ENCODE data around the gene ROBO1. TPM values are rescaled to one million over a fixed set of nuclear protein-coding genes. Genes with fewer than 3 reads are reported as not detected.

ROBO1 gene
- total RNA-seq, 1 experiment from 2014 or later, result 51.2 TPM

DNA sequence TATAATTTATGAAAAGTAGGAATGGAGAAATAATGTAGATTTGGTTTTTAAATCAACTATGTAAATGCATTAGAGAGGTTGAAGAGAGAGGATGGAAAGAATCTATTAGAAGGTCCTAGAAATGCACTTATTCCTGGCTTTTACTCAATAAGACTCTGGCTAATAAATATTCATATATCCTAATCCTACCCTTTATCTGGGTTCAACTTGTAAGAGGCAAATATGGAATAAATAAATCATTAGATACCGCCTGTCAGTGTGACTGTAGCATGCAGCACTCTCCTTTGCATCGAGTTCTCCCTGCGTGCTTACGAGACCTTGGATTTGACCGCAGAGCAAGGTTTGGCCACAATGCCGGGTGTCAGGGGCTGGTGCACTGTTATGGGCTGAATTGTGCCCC lies 1156.5 kb downstream of the ROBO1 start:
- in situ Hi-C loops (cut with HindIII; ENCODE audit: low pct_unique_long_range_greater_than_20kb, low sequenced_read_pairs), result no loop called here
- no peak for DNase-seq (ENCODE audit: low read depth, low spot score)

DNA sequence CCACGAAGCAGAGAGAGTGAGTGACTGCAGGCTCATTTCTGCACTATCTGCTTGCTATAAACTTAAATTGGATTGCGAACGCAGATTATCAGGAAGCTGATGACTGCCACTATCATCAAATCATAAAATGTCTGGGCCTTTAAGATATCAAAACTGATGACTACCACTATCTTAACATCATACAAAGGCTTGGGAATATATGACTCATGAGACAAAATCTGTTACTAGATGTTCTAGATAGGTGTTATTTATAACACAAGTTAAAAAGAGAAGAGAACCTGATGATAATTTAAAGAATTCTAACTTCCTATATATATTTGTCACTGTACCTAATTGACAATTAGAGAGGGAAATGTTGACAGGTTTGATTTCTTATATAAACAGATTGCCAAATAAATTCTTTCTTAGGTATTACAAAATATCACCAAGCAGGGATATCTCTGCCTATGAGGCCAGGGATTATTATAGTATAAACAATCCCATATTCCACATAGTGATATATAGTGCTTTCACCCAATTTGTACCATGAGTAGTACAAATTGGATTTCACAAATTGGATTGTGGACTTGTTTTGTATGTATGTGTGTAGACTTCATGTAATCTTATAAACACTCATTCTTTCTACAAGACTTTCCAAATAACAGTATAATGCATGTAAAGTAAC lies 1157.2 kb downstream of the ROBO1 start:
- DNase-seq (ENCODE audit: low read depth, low spot score), result no peak
- in situ Hi-C loops (cut with HindIII; ENCODE audit: low pct_unique_long_range_greater_than_20kb, low sequenced_read_pairs), result no loop called here

DNA sequence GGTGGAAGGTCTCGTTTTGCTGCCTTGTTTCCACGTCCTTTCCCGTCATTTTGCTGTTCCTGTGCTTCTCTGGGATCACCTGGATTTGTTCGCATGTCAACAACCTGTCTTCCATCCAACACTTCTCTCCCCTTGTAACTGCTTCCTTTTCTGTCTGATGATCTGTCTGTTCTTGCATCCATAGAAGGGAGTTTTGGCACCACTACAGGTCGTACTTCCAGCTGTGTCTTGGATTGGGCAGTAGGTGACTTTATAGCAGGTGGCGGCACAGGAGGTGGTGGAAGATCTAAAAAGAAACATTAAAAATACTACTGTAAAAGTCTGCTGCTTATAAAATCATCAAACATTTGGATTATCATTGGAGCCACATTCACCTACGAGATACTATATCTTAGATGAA lies 1161.0 kb downstream of the ROBO1 start:
- DNase-seq (ENCODE audit: low read depth, low spot score), result no peak
- in situ Hi-C loops (cut with HindIII; ENCODE audit: low pct_unique_long_range_greater_than_20kb, low sequenced_read_pairs), result no loop called here

DNA sequence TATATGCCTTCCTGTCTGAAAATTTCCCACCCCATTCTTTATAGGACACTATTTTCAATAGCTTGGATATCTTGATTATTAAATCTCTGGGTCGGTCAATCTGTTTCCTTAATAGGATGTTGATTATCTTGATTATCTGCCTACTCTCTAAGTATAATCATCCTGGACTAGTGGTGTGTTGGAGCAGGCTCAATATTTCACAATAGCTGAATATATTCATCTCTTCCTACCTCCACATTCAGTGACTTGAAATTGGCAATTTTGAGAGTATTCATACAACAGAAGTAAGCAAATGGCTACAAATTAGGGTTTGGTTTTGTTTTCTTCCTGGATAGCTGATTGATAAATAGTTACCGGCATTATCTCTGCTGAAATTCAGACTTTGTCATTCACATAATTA lies 1162.6 kb downstream of the ROBO1 start:
- DNase-seq (ENCODE audit: low read depth, low spot score), result no peak
- in situ Hi-C loops (cut with HindIII; ENCODE audit: low pct_unique_long_range_greater_than_20kb, low sequenced_read_pairs), result no loop called here

GRCh38 chr3:78604341-78604740 lies 1163.5 kb downstream of the ROBO1 start:
- in situ Hi-C loops (cut with HindIII; ENCODE audit: low pct_unique_long_range_greater_than_20kb, low sequenced_read_pairs), result no loop called here
- no peak for DNase-seq (ENCODE audit: low read depth, low spot score)

DNA sequence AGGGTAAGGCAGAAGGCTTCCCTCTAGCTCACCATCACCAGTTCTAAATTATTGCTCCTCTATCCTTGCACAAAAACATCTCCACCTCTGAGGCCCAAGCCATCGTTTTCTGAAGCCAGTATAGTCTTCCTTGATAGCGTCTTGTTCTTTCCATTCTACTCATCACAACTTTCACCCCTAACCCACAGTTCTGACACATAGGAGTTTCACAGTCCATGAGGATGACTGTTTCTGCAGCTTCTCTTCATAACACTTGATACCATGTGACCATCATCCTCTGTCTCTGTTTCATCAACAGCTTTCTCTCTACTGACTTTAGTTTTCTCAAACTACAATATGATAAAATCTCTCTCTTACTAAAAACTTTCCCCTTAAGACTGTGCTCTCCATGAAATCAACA lies 1166.5 kb downstream of the ROBO1 start:
- in situ Hi-C loops (cut with HindIII; ENCODE audit: low pct_unique_long_range_greater_than_20kb, low sequenced_read_pairs), result no loop called here
- DNase-seq (ENCODE audit: low read depth, low spot score), result no peak

GRCh38 chr3:78589778-78590177 lies 1178.0 kb downstream of the ROBO1 start:
- DNase-seq (ENCODE audit: low read depth, low spot score), result no peak
- in situ Hi-C loops (cut with HindIII; ENCODE audit: low pct_unique_long_range_greater_than_20kb, low sequenced_read_pairs), result no loop called here

DNA sequence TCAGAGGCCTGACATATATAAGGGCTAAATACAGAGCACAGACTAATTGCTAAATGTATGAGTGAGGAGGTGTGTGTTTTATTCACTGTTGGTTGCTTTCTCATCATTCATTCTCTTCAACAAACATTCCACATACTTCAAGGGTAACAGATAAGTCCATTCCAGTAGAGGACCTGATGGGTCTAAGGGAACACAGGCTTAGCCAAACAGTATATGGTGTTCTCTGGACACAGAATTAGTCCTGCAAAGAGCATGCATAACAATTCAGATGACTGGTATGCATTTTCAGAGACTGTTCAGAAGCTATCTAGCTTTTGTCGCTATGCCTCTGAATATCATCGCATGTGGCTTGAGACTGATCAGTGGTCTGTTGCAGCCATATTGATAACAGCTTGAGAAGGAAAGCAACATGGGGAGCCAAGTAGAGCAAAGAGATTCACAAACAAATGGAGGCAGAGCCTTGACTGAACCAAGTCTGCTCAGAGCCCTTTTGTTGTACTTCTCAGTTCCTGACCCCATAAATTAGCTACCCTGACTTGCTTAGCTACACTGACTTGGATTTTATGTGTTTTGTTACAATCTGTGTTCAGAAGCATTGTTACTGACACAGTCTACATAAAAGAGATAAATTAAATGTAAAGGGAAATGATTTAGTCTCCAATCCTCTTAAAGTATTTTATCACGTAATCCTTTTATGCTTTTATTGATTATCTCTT lies 1178.7 kb downstream of the ROBO1 start:
- in situ Hi-C loops (cut with HindIII; ENCODE audit: low pct_unique_long_range_greater_than_20kb, low sequenced_read_pairs), result no loop called here

GRCh38 chr3:78580681-78581080 lies 1187.1 kb downstream of the ROBO1 start:
- in situ Hi-C loops (cut with HindIII; ENCODE audit: low pct_unique_long_range_greater_than_20kb, low sequenced_read_pairs), result no loop called here
- no peak for DNase-seq (ENCODE audit: low read depth, low spot score)

More for the DNA sequence above, 1178.7 kb downstream of the ROBO1 start:
- DNase-seq (ENCODE audit: low read depth, low spot score), result no peak

DNA sequence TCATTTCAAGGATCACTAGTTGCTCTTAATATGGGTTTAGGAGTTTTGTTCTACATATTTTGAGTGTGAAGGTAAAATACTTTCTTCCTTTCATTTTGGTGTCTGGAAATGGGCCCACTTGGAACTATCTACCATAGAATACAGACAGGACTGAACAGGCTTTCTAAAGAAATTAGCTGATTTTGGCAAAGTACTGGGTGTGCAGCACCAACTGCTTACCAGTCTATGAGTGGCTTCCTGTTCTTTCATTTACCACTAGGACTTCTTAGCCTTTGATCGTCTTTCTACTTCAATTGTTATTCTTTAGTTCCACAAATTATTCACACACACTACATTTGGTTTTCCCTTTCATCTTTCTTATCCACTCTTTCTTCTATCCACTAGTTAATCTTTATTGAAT lies 1196.3 kb downstream of the ROBO1 start:
- in situ Hi-C loops (cut with HindIII; ENCODE audit: low pct_unique_long_range_greater_than_20kb, low sequenced_read_pairs), result no loop called here
- DNase-seq (ENCODE audit: low read depth, low spot score), result no peak

- in situ Hi-C loops (cut with HindIII; ENCODE audit: low pct_unique_long_range_greater_than_20kb, low sequenced_read_pairs), result no loop called here
- no peak for DNase-seq (ENCODE audit: low read depth, low spot score)
Measured at GRCh38 chr3:78570496-78570895, 1197.3 kb downstream of the ROBO1 start.

DNA sequence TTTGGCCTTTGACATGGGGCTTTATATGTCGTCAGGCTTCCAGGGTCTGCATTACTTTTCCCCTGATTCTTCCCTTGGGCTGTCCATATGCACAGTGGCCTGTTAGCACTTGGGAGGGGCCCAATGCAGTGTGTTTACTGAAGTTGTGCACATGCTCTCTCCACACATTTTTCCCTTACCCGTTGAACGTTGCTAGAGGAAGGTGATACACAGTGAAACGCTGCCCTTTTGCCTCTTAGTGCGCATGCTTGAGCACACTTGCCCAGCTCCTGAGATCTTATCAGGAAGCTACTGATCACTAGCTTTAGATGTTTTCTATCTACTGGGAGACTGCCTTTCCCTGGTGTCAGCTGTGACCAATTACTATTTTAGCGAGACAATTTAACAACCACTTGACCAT lies 1198.0 kb downstream of the ROBO1 start:
- in situ Hi-C loops (cut with HindIII; ENCODE audit: low pct_unique_long_range_greater_than_20kb, low sequenced_read_pairs), result no loop called here
- DNase-seq (ENCODE audit: low read depth, low spot score), result no peak

DNA sequence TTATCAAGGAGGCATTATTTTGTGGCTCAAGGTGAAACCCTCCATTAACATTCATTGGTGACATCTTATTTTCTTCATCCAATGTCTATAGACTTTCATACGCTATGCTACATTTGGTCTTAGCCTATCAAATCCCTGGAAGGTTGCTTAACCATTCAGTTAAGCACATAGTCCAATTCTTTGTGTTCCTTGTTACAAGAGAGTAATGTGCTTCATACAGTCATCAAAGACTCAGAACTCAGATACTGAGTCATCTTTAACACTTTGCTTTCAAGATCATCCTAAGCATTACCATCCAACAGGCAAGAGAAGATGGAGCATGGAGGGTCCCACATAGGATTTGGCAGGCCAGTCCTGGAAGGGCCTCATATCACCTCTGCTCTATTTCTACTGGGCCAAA lies 1202.1 kb downstream of the ROBO1 start:
- DNase-seq (ENCODE audit: low read depth, low spot score), result no peak
- in situ Hi-C loops (cut with HindIII; ENCODE audit: low pct_unique_long_range_greater_than_20kb, low sequenced_read_pairs), result no loop called here

DNA sequence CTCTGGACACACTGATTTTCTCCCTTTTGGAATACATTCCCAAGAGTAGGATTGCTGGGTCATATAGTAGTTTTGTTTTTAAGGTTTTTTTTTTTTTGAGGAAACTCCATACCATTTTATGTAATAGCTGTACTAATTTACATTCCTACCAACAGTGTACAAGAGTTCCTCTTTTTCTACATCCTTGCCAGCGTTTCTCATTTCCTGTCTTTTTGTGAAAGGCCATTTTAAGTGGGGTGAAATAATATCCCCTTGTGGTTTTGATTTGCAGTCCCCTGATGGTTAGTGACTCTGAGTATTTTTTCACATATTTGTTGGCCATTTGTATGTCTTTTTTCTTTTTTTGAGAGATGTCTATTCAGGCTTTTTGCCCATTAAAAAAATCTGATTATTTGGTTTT lies 1205.5 kb downstream of the ROBO1 start:
- in situ Hi-C loops (cut with HindIII; ENCODE audit: low pct_unique_long_range_greater_than_20kb, low sequenced_read_pairs), result no loop called here

More for the DNA sequence above, 1205.5 kb downstream of the ROBO1 start:
- no peak for DNase-seq (ENCODE audit: low read depth, low spot score)

Small RNA genes within 50 kb of the gene (small RNA-seq; reads per million reads assigned to genes)
- gene MIR3923, result 0 reads per million in 2 experiments
- 0 to 0.05 reads per million in 2 experiments for gene RN7SL751P
